Measurements from ENCODE around the gene CADM4.
A peak's percentile ranks its signal among the peaks of the same experiment; 100 is the strongest.
"Not testable (repeated sequence)": the region's sequence is repeated elsewhere in the genome, so short reads cannot be mapped to it uniquely, and the experiment has no call there.

The CADM4 gene

DNA sequence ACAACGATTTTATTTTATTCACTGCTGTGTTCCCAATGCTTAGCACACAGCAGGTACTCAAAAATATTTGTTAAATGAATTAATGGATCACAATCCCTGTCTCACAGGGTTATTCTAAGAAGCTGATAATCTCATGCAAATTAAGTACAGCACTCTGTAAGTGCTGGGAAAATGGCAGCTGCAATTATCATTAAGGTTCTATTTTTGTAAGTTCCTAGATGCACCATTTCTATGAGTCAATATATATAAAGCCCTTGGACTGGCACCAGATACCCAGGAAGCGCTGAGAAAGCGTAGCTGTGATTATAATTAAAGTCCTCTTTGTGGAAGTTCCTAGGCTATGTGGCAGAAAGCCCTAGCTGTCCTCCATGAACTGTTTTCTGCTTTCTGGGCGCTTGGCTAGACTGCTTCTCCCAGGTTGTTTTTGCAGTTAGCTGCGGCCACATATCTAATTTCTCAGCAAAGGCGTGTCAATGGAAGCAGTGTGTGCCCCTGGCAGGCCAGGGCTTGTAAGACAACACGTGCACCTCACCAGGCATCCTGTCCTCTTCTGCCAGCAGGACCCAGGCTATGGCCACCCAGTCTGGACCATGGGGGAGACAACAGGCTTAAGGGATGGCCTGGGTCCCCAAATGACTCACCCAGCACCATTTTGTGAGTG is 33.0 kb downstream of the CADM4 start:
- DNase-seq (ENCODE audit: low read depth): no peak

DNA sequence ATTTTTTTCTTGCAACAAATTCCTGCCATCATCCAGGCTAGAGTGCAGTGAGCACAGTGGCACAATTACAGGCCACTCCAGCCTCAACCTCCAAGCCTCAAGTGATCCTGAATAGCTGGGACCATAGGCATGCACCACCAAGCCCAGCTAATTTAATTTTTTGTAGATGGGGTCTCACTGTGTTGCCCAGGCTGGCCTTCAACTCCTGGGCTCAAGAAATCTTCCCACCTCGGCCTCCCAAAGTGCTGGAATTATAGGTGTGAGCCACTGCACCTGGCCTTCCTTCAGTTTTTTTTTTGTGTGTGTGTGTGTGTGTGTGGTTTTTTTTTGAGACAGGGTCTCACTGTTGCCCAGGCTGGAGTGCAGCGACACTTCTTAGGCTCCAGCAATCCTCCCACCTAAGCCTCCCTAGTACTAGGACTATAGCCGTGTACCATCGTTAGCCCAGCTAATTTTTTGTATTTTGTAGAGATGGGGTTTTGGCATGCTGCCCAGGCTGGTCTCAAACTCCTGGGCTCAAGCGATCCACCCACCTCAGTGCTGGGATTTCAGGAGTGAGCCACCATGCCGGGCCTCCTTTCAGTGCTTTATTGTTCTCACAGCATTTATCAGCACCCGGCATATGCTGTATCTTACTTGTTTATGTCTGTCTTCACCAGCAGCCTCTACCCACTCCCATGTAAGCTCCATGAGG is 33.6 kb downstream of the CADM4 start:
- DNase-seq (ENCODE audit: low read depth): no peak

DNA sequence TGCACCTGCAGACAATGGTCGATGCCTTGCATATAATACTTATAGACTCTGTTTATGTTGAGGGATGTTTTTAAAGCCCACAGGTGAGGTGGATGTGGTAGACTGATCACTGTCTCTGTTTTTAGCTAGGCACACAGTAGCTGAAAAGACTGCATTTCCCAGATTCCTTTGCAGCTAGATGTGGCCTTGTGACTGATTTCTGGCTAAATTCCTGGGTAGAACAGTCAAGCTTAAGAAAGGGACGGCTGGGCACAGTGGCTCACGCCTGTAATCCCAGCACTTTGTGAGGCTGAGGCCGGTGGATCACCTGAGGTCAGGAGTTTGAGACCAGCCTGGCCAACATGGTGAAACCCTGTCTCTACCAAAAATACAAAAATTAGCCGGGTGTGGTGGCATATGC is 39.3 kb downstream of the CADM4 start:
- DNase-seq (ENCODE audit: low read depth): not testable (repeated sequence)

DNA sequence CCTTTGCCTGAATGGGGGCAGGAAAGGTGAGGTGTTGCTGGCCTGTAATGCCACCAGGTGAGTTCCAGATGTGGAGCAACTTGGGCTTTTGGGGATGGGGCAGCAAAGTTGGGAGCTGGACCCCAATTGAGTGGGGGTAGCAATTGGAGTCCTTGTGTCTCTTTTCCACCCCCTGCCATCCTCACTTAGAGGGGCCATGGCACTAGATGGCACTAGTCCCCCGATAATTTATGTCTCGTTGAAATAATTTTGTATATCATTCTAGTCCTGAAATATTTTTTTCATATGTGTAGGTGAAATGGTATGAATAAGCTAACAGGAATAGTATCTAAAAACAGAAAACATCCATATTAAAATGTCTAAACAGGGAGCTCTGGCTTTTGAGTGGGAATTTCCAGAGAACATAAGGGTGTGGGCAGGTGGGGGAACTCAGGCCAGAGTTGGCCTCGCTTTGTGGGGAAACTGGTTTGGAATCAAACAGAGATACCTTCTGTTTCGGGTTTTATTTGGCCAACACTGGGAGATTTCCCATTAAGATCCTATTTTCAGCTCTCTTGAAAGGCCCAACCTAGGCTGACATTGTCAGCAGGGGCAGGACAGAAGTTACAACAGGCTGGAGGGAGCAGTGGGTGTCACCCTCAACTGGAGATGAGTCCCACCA is 39.9 kb downstream of the CADM4 start:
- no peak for DNase-seq (ENCODE audit: low read depth)

DNA sequence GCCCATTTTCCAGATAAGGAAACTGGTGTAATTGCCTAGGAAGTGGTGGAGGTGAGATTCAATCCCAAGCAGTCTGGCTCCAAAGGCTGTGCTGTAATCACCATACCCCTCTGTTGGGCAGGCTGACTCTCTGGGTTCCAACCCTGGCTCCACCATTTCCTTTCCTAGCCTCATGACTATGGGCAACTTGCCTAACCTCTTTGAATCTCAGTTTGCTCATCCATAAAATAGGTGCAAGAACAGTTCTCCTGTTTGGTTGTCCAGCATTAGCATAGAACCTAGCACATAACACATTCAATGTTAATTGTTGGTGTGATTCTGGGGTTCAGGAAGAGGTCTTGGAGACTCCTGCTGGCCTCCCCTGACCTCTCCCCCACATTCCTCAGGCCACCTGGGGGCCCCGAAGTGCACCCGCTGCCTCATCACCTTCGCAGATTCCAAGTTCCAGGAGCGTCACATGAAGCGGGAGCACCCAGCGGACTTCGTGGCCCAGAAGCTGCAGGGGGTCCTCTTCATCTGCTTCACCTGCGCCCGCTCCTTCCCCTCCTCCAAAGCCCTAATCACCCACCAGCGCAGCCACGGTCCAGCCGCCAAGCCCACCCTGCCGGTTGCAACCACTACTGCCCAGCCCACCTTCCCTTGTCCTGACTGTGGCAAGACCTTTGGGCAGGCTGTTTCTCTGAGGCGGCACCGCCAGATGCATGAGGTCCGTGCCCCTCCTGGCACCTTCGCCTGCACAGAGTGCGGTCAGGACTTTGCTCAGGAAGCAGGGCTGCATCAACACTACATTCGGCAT is 41.0 kb downstream of the CADM4 start:
- DNase-seq (ENCODE audit: low read depth): no peak

DNA sequence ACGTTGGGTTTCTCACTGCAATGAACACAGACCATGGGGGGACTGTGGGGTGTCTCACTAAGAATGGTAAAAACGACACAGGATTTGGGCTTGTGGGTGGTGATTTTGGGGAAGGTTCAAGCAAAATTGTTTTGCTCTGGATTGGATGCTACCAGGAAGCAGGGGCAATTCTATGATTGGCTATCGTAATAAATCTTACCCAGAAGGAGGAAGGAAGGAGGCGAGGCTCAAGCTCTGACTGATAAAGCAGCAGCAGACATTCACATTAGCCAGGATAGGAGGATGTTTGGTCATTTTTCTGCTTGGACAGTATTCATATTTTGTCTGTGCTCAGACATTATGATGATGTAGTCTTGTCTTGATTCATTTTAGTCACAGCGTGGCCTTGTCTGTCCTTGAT is 41.8 kb downstream of the CADM4 start:
- DNase-seq (ENCODE audit: low read depth): no peak

DNA sequence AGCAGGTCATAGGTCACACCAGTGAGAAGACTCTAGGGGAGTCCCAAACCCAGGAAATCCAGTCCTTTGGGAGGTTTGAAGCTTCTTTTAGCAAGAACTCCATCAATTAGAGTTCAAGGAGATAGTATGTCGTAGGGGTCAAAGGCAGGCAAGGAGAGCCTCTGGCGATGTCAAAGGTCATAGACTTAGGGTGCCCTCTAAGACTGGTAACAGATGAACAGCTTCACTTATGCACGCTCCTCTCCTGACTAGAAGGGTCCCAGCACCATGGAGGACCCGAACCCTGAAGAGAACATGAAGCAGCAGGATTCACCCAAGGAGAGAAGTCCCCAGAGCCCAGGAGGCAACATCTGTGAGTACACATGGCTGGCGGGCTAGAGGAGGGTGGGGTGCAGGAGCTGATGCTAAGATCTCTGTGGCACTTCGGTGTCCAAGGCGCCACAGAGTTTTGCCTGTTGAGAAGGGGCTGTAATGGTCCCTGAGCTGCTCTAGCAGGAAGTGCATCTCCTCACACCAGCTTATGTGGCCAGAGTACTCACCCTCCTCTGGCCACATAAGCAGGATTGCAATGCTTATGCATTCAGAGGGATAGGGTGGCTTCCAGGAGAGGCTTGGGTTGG is 42.7 kb downstream of the CADM4 start:
- DNase-seq (ENCODE audit: low read depth): no peak

DNA sequence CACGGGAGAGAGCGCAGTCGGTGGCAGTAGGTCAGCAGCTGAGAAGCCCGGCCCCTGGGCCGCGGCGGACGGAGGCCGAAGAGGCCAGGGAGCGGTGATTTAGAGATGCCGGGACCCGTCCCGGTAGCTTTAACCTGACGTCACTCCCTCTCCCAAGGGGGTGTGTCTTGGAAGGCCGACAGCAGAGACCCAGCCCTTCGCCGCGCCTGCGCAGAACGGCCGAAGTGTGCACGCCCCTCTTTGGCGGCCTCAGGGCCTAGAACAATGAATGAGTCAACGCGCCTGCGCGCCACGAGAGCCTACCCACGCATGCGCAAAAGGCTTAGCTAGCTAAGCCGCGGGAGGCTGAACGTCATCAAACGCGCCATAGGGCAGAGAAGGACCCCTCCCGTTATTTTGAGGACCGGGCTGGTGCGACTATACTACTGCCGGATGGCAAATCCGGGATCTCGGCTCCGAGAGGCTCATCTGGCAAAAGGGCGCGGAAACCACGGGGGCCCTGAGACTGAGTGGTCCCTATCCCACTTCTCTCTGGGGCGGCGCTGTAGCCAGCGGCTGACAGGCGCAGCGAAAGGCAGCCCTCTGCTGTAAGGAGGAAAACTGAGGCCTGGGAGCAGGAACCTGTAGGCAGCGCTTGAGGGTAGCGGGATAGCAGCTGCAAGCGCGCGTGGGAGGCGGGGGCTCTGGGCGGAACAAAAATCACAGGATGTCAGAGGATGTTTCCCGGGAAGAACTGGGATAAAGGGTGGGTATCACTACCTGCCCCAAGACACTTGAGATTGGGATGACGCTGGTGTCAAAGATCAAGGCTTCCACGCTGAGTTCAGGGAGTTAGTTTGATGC is 43.4 kb downstream of the CADM4 start, which contains the start of the genes IRGQ and ZNF576:
IRGQ (minus strand) TSS at position 136 of the 843 bp plus-strand sequence. CDS start 796 bp downstream, outside the sequence.
ZNF576 (plus strand) TSS at position 597 of the 843 bp plus-strand sequence. CDS start 514 bp downstream, outside the sequence.
- DNase-seq (ENCODE audit: low read depth): peak; percentile 92

DNA sequence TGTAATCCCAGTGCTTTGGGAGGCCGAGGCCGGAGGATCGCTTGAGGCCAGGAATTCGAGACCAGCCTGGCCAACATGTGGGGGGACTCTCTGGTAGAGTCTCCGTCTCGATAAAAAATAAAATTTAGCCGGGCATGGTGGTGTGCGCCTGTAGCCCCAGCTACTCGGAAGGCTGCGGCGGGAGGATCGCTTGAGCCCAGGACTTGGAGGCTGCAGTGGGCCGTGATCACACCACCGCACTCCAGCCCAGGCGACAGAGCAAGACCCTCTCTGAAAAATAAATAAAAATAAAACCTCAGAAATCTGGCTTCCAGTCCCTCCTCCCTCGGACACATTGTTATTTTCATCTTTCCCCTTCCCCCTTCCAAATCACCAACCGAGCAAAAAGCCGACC is 44.0 kb downstream of the CADM4 start:
- DNase-seq (ENCODE audit: low read depth): no peak

DNA sequence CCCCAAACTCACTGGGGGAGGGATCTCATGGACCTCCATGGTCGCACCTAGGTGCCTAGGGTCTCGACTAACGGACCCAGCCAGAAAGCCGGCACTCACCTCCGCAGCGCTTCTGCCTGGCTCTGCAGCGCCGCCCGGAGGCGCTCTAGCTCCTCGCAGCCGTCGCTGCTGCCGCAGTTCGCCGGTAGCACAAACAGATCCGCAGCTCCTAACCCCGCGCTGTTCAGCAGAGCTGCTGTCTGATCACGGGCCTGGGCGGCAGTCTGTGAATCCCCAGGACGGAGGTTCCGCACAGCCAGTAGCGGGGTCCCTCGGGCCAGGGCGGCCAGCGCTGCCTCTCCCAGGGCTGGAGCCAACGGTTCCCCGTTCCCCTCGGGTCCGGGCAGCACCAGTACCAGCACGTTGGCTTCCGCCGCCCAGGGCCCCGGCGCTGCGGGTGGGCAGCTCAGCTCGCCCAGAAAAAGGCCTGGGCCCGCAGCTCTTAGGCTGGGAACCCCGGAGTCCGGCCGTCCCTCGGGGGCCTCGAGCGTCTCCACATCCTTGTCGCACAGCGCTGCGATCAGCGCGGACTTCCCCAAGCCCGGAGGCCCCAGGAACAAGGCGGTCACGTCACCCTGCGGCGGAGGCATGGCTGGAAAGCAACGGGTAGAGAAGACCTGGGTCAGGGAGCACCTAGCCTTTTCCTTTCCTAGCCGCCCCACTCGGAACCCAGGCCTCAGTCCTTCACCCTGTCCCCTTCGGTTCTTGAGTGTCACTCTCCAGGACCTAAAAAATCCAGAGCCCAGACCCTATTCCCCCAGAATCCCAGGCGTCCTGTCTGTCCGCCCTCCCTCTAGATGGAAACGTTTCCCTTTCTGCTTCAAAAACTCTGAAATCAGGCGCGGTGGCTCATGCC is 44.7 kb downstream of the CADM4 start:
- DNase-seq (ENCODE audit: low read depth): no peak

DNA sequence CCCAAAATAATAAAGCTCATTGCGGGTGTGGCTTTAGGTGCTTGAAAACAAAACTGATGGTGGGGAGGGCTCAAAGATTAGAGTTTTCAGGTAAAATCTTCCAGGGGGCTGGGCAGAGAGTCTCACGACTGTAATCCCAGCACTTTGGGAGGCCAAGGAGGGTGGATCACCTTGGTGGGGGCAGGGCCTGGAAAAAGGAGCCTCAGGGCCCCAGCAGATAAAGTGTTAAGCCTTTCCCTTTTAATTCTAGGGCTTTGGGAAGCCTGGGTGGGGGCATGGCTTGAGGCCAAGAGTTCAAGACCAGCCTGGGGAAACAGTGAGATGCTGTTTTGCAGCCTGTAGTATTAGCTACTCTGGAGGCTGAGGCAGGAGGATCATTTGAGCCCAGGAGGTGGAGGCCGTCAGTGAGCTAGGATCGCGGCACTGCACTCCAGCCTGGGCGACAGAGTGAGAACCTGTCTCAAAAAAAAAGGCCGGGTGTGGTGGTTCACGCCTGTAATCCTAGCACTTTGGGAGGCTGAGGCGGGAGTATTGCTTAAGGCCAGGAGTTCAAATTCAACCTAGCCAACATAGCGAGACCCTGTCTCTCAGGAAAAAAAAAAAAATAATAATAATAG is 45.5 kb downstream of the CADM4 start:
- DNase-seq (ENCODE audit: low read depth): no peak

DNA sequence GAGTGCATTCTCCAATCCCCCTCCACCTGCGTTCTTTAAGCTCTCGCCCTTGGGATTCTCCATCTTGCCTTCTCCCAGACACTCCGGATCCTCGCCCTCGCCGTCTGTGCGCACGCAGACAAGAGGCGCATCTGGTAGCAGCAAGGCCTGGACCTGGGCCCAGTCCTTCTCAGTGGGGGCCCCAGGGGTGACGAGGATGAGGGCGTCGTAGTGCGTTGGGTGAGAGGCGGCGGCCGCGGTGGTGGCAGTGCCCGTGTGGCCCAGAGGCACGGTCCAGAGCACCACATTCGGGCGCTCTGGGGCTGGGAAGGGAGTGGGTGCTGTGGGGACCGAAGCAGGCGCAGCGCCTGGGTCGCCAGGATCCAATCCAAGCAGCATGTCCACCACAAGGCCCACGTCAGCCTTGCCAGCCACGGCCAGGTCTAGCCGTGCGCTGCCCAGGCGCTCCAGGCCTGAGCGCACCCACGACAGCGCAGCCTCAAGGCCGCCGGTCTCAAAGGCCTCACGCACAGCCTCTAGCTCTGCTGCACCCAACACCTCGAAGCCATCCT is 46.8 kb downstream of the CADM4 start:
- DNase-seq (ENCODE audit: low read depth): no peak

DNA sequence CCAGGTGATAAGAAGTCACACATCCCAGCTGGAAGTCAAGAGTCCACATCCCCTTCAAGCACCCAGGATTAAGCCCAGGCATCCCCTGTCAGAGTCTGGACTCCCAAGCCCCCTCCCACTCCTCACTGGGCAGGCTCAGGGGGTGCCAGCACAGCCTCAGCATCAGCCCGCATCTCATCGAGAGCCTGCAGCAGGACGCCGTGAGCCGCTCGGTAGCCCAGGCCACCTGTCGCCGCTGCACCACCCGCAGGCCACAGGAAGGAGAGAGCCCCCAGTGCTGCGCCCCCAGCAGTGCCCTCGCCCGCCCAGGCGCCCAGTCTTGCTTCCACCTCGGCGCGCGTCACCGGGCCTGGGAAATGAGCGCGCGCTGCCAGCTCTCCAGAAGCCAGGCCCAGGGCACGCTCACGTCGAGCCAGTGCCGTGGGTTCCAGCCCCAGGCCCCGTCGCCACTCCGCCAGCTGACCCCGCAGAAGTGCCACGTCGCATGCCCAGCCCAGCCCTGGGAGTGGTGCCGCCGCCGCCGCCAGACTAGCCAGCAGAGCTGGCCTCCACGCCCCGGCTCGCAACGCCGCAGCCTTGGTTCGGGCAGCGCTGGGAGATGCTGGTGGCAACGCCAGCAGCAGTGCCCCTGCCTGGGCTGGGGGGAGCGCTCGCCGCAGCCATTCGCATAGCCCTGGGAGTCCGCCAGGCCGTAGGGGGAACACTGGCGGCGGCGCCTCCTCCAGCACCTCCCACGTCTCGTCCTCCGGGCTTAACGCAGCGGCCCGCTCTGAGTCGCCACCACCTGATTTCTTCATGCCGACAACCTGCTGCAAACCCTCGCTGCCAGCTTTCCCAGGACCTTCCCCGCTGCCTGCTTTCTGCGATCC is 47.5 kb downstream of the CADM4 start:
- DNase-seq (ENCODE audit: low read depth): no peak

DNA sequence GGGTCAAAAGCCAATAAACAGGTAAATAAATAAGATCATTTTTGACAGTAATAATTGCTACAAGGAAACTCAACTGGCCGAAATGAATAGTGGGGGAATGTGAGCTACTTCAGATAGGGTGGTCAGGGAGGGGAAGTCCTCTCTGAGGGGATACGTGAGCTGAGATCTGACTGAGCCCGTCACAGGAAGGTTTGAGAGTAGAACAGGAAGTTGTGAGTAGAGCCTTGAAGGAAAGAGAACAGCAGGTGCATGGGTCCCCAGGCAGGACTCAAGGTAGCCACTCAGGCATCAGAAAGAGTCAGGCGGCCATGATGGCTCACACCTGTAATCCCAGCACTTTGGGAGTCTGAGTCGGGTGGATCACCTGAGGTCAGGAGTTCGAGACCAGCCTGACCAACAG is 50.0 kb downstream of the CADM4 start:
- no peak for DNase-seq (ENCODE audit: low read depth)

DNA sequence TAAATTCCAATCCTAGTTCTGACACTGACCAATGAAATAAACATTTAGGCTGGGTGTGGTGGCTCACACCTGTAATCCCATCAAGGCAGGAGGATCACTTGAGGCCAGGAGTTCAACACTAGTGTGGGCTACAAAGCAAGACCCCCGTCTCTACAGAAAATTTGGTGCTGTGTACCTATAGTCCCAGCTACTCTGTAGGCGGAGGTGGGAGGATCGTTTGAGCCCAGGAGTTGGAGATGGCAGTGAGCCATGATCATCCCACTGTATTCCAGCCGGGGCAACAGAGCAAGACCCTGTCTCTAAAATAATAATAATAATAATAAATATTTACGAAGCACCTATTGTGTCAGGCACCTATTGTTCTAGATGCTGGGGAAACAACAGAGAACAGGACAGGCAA is 50.4 kb downstream of the CADM4 start:
- no peak for DNase-seq (ENCODE audit: low read depth)

DNA sequence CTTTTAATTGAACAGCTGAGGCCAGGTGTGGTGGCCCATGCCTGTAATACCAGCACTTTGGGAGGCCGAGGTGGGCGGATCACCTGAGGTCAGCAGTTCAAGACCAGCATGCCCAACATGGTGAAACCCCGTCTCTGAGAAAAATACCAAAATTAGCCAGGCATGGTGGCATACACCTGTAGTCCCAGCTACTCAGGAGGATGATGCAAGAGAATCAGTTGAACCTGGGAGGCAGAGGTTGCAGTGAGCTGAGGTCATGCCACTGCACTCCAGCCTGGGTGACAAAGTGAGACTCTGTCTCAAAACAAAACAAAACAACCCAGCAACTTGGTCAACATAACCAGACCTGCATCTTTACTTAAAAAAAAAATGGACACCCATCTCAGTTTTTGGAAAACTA is 52.6 kb downstream of the CADM4 start:
- DNase-seq (ENCODE audit: low read depth): not testable (repeated sequence)

DNA sequence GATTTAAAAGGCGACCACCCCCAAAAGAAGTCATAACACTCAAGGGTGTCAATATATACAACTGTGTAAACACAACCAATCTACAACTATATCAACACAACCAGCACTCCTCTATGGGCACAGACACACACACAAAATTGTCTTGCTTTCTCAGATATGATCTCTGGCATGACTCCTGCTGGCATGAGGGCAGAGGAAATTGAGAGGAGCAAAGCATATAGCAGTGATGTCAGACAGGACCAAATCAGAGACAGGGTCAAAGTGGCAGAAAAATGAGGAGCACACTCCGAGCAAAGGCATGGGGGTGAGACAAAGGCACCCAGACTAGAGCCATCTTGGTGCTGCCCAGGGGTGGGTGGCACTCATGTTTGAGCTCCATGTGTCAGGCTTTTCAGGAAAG is 53.3 kb downstream of the CADM4 start:
- no peak for DNase-seq (ENCODE audit: low read depth)

DNA sequence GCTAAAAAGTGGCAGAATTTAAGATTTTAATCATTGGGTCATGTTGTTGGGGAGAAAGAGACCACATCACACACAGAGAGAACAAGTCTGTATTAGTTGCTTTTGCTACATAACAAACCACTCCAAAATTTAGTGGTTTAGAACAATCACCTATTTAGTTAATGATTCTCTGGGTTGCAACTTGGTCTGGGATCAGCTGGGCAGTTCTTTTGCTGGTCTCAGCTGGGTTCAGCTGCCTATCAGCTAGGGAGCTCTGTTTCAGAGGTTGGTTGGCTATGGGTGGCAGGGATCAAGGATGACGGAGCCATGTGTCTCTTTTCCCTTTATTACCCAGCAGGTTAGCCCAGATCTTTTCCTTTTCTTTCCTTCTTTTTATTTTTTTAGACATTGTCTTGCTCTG is 55.2 kb downstream of the CADM4 start:
- DNase-seq (ENCODE audit: low read depth): no peak

Data from GM04503 (cell line).